GM12892 (cell line): ENCODE data around the gene PDRG1.

Source experiments
- POLR2A ChIP-seq: IDR thresholded peaks from 2 replicates; pipeline ENCODE4 v1.6.1; 2011; ENCODE audit warnings: low read depth, low read length, control low read depth
- POLR2AphosphoS5 ChIP-seq: IDR thresholded peaks from 2 replicates; pipeline ENCODE4 v1.6.1; 2011; ENCODE audit warnings: low read depth, low read length, control low read depth

- TF ChIP-seq POLR2AphosphoS5 (no peak), POLR2A (no peak)
Observed at GRCh38 chr20:31951203-31951529, 680 bp downstream of the PDRG1 start.
